ENCODE data around the gene BCDIN3D.

The BCDIN3D gene

DNA sequence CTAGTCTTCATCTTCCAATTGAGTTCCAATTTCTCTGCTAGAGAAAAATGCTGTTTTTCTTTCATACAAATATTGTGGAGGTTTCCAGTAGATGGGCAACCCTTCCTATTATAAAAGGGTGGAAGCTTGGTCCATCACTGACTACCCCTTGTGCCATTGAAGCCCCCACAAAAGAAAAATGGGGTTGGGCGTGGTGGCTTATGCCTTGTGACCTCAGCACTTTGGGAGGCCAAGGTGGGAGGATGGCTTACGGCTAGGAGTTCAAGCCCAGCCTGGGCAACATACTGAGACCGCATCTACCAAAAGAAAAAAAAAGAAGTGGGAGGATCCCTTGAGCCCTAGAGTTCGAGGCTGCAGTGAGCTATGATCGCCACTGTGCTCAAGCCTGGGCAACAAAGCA lies 37.5 kb downstream of the BCDIN3D start:
- CTCF ChIA-PET = interaction anchor here (1.2 to 1.6 kb wide), 4 partner anchors 9 to 33 kb away, joined by 4 to 7 read pairs (median 4); no protein-coding TSS in a partner anchor
- no peaks in the 10 kb centered on the region for H3K9me3 ChIP-seq (ENCODE audit: control extremely low read depth in 1 of 5, control insufficient read depth in 4 of 5, insufficient read depth in 2 of 5, low read depth in 1 of 5, low read length in 4 of 5)
- H3K4me1 ChIP-seq (ENCODE audit: control extremely low read depth in 1 of 4, control insufficient read depth in 4 of 4, insufficient read depth in 4 of 4, low read length in 3 of 4) = peaks cover 0 to 9% (median 0%) of the 10 kb centered on the region in 4 experiments
- DNase-seq = no peak
- 96% methylated on average over 5 of the region's 5 CpGs for WGBS (ENCODE audit: insufficient coverage)
- no peaks in the 10 kb centered on the region for H3K27me3 ChIP-seq (replicated peaks in 2 of 5; ENCODE audit: control insufficient read depth in 4 of 5, insufficient read depth in 5 of 5, low read length in 4 of 5)
- H3K4me3 ChIP-seq (ENCODE audit: control insufficient read depth in 1 of 7, extremely low read depth in 1 of 7, insufficient read depth in 4 of 7, low read depth in 2 of 7, low read length in 6 of 7) = no peak overlapping the region
- peaks cover 9 to 58% (median 36%) of the 10 kb centered on the region in 4 experiments for H3K36me3 ChIP-seq (ENCODE audit: control insufficient read depth in 4 of 4, insufficient read depth in 4 of 4, low read length in 3 of 4)
- POLR2A ChIA-PET = interaction anchor here (0.7 kb wide), 1 partner anchor 15 kb away, joined by 3 read pairs; no protein-coding TSS in a partner anchor
- H3K27ac ChIP-seq (ENCODE audit: insufficient read depth in 1 of 2, low read depth in 1 of 2, low read length in 2 of 2, poor library complexity in 1 of 2, severe bottlenecking in 2 of 2) = no peak overlapping the region

DNA sequence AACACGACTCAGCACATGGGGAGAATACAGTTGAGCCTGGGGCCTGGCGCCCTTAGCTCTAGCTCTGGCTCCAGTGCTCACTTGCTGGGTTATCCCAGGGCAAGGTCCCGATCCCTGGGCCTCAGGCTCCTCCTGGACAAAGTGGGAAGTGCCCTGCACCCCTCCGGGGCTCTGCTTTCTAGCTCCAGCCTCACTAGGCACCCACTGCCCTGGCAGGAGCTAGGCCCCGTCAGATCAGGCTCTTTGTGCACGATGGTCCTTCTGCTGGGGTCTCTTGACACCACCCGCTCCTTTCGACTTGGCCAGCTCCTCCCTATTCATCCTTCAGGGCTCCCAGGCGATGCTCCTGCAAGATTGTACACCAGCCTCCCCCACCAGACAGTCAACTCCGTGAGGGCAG lies 38.1 kb downstream of the BCDIN3D start:
- no peak overlapping the region for H3K4me3 ChIP-seq (ENCODE audit: control insufficient read depth in 1 of 7, extremely low read depth in 1 of 7, insufficient read depth in 4 of 7, low read depth in 2 of 7, low read length in 6 of 7)
- no peaks in the 10 kb centered on the region for H3K9me3 ChIP-seq (ENCODE audit: control extremely low read depth in 1 of 5, control insufficient read depth in 4 of 5, insufficient read depth in 2 of 5, low read depth in 1 of 5, low read length in 4 of 5)
- POLR2A ChIA-PET = interaction anchor here (0.7 kb wide), 1 partner anchor 16 kb away, joined by 3 read pairs; no protein-coding TSS in a partner anchor
- no peak for DNase-seq
- 94% methylated on average over 10 of the region's 10 CpGs for WGBS (ENCODE audit: insufficient coverage)
- peaks cover 0 to 4% (median 0%) of the 10 kb centered on the region in 4 experiments for H3K4me1 ChIP-seq (ENCODE audit: control extremely low read depth in 1 of 4, control insufficient read depth in 4 of 4, insufficient read depth in 4 of 4, low read length in 3 of 4)
- H3K27me3 ChIP-seq (replicated peaks in 2 of 5; ENCODE audit: control insufficient read depth in 4 of 5, insufficient read depth in 5 of 5, low read length in 4 of 5) = no peaks in the 10 kb centered on the region
- H3K36me3 ChIP-seq (ENCODE audit: control insufficient read depth in 4 of 4, insufficient read depth in 4 of 4, low read length in 3 of 4) = peaks cover 9 to 62% (median 38%) of the 10 kb centered on the region in 4 experiments
- no peak overlapping the region for H3K27ac ChIP-seq (ENCODE audit: insufficient read depth in 1 of 2, low read depth in 1 of 2, low read length in 2 of 2, poor library complexity in 1 of 2, severe bottlenecking in 2 of 2)
- CTCF ChIA-PET = interaction anchor here (0.7 to 1.6 kb wide), 6 partner anchors 8 to 178 kb away, joined by 3 to 7 read pairs (median 4); no protein-coding TSS in a partner anchor

DNA sequence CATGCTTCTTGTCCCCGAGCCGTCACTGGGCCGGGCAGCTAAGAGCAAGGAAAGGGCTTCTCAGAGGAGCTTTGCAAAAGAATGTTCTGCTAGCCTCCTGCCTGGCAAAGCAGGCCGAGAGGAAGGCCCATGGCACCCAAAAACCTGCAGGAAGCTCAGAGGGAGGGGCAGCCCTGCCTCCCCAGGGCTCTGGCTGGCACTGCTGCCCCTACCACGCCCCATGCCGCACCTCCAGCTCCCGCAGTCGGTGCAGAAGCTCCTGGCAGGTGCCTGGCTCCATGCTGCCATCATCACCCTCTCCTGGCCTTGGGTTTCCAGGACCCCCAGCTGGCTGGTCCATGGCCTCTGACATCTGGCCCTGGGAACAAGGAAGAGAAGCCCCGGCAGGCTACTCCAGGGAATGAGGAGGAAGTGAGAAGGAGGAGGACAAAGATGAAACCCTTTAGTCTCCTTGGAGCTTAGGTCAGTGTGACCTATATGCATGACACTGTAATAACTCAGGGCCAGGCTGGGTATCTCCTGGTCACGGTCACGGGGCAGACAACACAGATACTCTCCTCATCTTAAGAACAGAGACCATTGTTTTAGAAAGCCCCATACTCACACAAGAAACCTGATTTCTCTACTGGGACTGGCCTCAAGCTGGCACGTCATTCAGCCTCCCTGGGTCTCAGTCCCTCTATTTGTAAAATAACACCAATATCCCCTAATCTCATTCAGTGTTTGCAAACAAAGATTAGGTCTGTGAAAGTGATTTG lies 39.0 kb downstream of the BCDIN3D start:
- Histone ChIP-seq H3K27ac (ENCODE audit: insufficient read depth in 1 of 2, low read depth in 1 of 2, low read length in 2 of 2, poor library complexity in 1 of 2, severe bottlenecking in 2 of 2) (no peak overlapping the region), H3K27me3 (replicated peaks in 2 of 5; ENCODE audit: control insufficient read depth in 4 of 5, insufficient read depth in 5 of 5, low read length in 4 of 5) (no peaks in the 10 kb centered on the region), H3K4me1 (ENCODE audit: control extremely low read depth in 1 of 4, control insufficient read depth in 4 of 4, insufficient read depth in 4 of 4, low read length in 3 of 4) (no peaks in the 10 kb centered on the region), H3K36me3 (ENCODE audit: control insufficient read depth in 4 of 4, insufficient read depth in 4 of 4, low read length in 3 of 4) (peaks cover 9 to 64% (median 39%) of the 10 kb centered on the region in 4 experiments), H3K4me3 (ENCODE audit: control insufficient read depth in 1 of 7, extremely low read depth in 1 of 7, insufficient read depth in 4 of 7, low read depth in 2 of 7, low read length in 6 of 7) (no peak overlapping the region), H3K9me3 (ENCODE audit: control extremely low read depth in 1 of 5, control insufficient read depth in 4 of 5, insufficient read depth in 2 of 5, low read depth in 1 of 5, low read length in 4 of 5) (no peaks in the 10 kb centered on the region)
- CTCF ChIA-PET = interaction anchor here (1.0 to 1.6 kb wide), 6 partner anchors 7 to 34 kb away, joined by 3 to 4 read pairs (median 3); no protein-coding TSS in a partner anchor
- POLR2A ChIA-PET = interaction anchor here (0.5 kb wide), 1 partner anchor 17 kb away, joined by 3 read pairs; no protein-coding TSS in a partner anchor
- DNase-seq = no peak
- 97% methylated on average over 8 of the region's 12 CpGs for WGBS (ENCODE audit: insufficient coverage)

DNA sequence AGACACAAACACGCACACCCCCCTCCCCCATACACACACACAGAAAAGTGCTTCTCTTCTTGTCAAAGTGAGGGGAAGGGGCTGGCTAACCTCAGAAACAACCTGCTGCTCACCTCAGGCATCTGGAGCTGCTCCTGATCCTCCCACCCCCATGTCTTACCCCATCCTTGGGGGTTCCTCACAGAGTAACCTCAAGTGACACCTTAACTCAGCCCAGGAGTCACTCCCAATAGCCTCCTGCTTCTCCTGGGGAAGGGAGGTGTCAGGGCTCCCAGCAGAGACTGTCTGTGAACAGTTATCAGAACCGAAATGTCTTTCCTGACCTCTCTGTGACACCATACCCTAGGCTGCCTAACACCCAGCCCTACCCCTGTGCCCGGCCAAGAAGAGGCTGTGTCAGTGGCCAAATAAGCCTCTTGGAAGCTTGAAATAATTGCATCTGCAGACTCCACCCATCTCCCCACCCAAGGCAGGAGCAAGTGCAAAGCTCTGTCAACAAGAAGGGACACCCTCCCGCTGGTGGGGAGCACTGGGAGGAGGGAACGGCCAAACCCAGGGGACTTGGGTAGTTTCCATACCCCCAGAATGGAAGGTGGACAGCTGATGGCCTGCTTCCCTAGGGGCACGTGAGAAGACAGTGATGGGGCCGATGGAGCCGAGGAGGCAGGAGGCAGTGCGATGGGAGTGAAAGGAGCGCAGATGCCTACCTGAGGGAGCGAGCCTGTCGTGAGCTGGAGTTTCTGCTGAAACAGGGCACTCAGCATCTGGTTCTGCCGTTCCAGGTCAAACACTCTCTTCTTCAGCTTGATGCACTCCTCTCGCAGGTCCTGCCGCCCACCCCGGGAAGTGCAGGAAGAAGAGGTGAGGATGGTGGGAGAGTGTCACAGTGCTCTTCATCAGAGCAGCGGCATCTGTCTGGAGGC lies 41.5 kb downstream of the BCDIN3D start:
- no peaks in the 10 kb centered on the region for H3K9me3 ChIP-seq (ENCODE audit: control extremely low read depth in 1 of 5, control insufficient read depth in 4 of 5, insufficient read depth in 2 of 5, low read depth in 1 of 5, low read length in 4 of 5)
- no peak for DNase-seq
- no peak overlapping the region for H3K27ac ChIP-seq (ENCODE audit: insufficient read depth in 1 of 2, low read depth in 1 of 2, low read length in 2 of 2, poor library complexity in 1 of 2, severe bottlenecking in 2 of 2)
- H3K36me3 ChIP-seq (ENCODE audit: control insufficient read depth in 4 of 4, insufficient read depth in 4 of 4, low read length in 3 of 4) = peaks cover 9 to 80% (median 51%) of the 10 kb centered on the region in 4 experiments
- H3K4me1 ChIP-seq (ENCODE audit: control extremely low read depth in 1 of 4, control insufficient read depth in 4 of 4, insufficient read depth in 4 of 4, low read length in 3 of 4) = no peaks in the 10 kb centered on the region
- H3K27me3 ChIP-seq (replicated peaks in 2 of 5; ENCODE audit: control insufficient read depth in 4 of 5, insufficient read depth in 5 of 5, low read length in 4 of 5) = no peaks in the 10 kb centered on the region
- ChIA-PET POLR2A (no interaction called here), CTCF (interaction anchor here (0.7 to 2.3 kb wide), 9 partner anchors 10 to 66 kb away, joined by 3 to 16 read pairs (median 3); no protein-coding TSS in a partner anchor)
- WGBS (ENCODE audit: insufficient coverage) = 98% methylated on average over 11 of the region's 17 CpGs
- no peak overlapping the region for H3K4me3 ChIP-seq (ENCODE audit: control insufficient read depth in 1 of 7, extremely low read depth in 1 of 7, insufficient read depth in 4 of 7, low read depth in 2 of 7, low read length in 6 of 7)

DNA sequence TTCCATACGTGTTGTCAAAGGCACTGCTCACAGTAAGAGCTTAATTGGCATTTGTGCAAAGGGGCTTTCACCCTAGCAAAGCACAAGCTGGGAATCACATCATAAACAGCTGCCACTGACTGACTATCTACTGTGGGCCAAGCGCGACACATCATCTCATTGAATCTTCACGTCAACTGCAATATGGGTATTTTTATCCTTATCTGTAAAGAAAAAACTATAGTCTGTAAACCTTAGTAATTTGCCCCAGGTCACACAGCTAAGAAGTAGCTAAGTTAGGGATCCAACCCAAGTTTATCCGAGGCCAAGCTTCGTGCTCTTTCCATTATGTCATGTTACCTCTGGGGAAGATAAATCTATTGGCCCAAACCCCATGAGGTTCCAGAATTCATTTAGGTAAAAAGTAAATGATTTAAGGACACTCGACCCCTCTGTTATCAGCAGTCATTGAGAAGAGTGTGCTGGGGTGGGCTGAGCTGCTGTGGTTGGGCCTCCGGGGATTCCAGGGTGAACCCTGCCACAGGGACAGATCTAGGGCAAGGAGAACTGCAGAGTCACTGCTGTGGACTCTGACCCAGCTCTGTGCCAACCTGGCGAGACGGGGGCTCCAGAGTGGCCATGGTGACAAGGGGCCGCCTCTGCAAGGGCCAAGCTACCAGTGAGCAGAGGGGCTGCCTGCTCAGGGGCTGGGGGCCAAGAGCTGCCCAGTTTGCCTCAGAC lies 42.3 kb downstream of the BCDIN3D start:
- DNase-seq = no peak
- Histone ChIP-seq H3K9me3 (ENCODE audit: control extremely low read depth in 1 of 5, control insufficient read depth in 4 of 5, insufficient read depth in 2 of 5, low read depth in 1 of 5, low read length in 4 of 5) (no peaks in the 10 kb centered on the region), H3K27ac (ENCODE audit: insufficient read depth in 1 of 2, low read depth in 1 of 2, low read length in 2 of 2, poor library complexity in 1 of 2, severe bottlenecking in 2 of 2) (no peak overlapping the region), H3K4me1 (ENCODE audit: control extremely low read depth in 1 of 4, control insufficient read depth in 4 of 4, insufficient read depth in 4 of 4, low read length in 3 of 4) (no peaks in the 10 kb centered on the region), H3K27me3 (replicated peaks in 2 of 5; ENCODE audit: control insufficient read depth in 4 of 5, insufficient read depth in 5 of 5, low read length in 4 of 5) (no peaks in the 10 kb centered on the region), H3K36me3 (ENCODE audit: control insufficient read depth in 4 of 4, insufficient read depth in 4 of 4, low read length in 3 of 4) (peaks cover 9 to 75% (median 49%) of the 10 kb centered on the region in 4 experiments), H3K4me3 (ENCODE audit: control insufficient read depth in 1 of 7, extremely low read depth in 1 of 7, insufficient read depth in 4 of 7, low read depth in 2 of 7, low read length in 6 of 7) (no peak overlapping the region)
- 95% methylated on average over 6 of the region's 11 CpGs for WGBS (ENCODE audit: insufficient coverage)
- CTCF ChIA-PET = interaction anchor here (1.3 to 4.7 kb wide), 5 partner anchors 12 to 38 kb away, joined by 3 to 19 read pairs (median 5); no protein-coding TSS in a partner anchor
- POLR2A ChIA-PET = no interaction called here

DNA sequence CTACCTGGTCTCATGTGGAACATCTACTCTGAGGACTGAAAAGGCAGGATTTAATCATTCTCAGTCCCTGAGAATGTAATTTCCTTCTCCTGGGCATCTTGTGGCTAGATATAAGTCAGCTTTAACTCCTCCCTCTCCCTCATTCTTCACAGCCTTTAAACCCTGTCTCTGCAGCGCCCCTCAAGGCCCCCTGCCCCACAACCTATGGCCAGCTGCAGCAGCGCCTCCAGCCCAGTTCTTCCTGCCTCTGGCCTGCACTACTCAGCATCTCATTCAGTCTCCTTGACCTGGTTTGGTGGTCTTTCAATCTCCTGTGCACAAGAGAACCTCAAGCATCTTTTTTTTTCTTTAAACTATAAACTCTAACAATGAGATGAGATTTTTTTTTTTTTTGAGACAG lies 44.0 kb downstream of the BCDIN3D start:
- H3K9me3 ChIP-seq (ENCODE audit: control extremely low read depth in 1 of 5, control insufficient read depth in 4 of 5, insufficient read depth in 2 of 5, low read depth in 1 of 5, low read length in 4 of 5) = no peaks in the 10 kb centered on the region
- DNase-seq = no peak
- ChIA-PET CTCF (interaction anchor here (1.5 to 4.7 kb wide), 3 partner anchors 9 to 40 kb away, joined by 3 to 19 read pairs (median 16); no protein-coding TSS in a partner anchor), POLR2A (interaction anchor here (0.6 kb wide), 1 partner anchor 60 kb away, joined by 3 read pairs; no protein-coding TSS in a partner anchor)
- no peaks in the 10 kb centered on the region for H3K4me1 ChIP-seq (ENCODE audit: control extremely low read depth in 1 of 4, control insufficient read depth in 4 of 4, insufficient read depth in 4 of 4, low read length in 3 of 4)
- no peak overlapping the region for H3K27ac ChIP-seq (ENCODE audit: insufficient read depth in 1 of 2, low read depth in 1 of 2, low read length in 2 of 2, poor library complexity in 1 of 2, severe bottlenecking in 2 of 2)
- 93% methylated on average over 2 of the region's 2 CpGs for WGBS (ENCODE audit: insufficient coverage)
- H3K36me3 ChIP-seq (ENCODE audit: control insufficient read depth in 4 of 4, insufficient read depth in 4 of 4, low read length in 3 of 4) = peaks cover 3 to 69% (median 41%) of the 10 kb centered on the region in 4 experiments
- H3K4me3 ChIP-seq (ENCODE audit: control insufficient read depth in 1 of 7, extremely low read depth in 1 of 7, insufficient read depth in 4 of 7, low read depth in 2 of 7, low read length in 6 of 7) = no peak overlapping the region
- no peaks in the 10 kb centered on the region for H3K27me3 ChIP-seq (replicated peaks in 2 of 5; ENCODE audit: control insufficient read depth in 4 of 5, insufficient read depth in 5 of 5, low read length in 4 of 5)

Data from common myeloid progenitor, CD34-positive (primary cell).